GM19395 (cell line): ENCODE measurements around the gene TMEM52.

Source experiments
- ATAC-seq: cut with Tn5 transposase; IDR thresholded peaks from one replicate; pipeline ENCODE4 v1.9.1; 2021; ENCODE audit warnings: mild to moderate bottlenecking, moderate library complexity; ENCODE audit not compliant: unreplicated experiment

TMEM52 gene

DNA sequence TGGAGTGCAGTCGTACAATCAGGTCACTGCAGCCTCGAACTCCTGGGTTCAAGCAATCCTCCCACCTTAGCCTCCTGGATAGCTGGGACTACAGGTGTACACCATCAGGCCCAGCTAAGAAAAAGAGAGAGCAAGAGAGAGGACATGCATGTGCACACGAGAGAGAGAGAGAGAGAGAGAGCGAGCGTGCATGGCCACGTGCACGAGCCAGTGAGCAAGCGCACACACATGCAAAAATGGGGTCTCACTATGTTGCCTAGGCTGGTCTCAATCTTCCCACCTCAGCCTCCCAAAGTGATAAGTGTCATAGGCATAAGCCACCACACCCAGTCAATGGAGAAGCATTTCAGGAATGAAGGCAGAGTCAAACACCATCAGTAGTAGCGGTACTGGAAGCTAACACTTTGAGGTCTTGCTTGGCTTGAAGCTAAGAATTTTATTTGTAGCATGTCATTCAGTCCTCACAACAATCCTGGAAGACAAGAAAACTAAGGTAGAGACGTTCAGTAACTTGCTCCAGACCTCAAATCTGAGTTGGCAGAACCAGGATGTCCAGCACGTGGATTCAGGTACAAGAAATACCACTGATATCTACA, 42.6 kb downstream of the TMEM52 start:
- no peak for ATAC-seq

DNA sequence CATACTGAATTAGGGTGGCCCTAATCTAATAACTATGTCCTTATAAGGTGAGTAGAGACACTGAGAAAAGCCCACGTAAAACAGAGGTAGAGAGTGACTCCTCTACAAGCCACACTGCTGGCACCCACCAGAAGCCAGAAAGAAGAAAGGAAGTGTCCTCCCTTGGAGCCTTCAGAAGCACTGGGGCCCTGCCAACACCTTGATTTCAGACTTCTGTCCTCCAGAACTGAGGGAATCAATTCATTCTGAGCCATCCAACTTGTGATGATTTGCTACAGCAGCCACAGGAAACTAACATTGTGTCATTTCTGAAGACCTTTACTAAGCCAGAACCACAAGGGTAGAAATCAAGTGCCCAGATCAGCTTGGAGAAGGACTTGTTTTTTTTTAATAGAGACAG, 43.1 kb downstream of the TMEM52 start:
- no peak for ATAC-seq

DNA sequence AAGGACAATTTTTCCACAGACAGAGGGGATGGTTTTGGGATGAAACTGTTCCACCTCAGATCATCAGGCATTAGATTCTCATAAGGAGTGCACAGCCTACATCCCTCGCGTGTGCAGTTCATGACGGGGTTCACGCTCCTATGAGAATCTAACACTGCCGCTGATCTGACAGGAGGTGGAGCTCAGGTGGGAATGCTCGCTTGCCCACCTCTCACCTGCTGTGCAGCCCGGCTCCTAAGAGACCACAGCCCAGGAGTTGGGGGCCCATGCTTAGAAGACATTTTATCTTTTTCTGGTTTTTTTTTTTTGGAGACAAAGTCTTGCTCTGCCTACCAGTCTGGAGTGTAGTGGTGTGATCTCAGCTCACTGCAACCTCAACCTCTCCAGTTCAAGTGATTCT, 44.2 kb downstream of the TMEM52 start:
- no peak for ATAC-seq

DNA sequence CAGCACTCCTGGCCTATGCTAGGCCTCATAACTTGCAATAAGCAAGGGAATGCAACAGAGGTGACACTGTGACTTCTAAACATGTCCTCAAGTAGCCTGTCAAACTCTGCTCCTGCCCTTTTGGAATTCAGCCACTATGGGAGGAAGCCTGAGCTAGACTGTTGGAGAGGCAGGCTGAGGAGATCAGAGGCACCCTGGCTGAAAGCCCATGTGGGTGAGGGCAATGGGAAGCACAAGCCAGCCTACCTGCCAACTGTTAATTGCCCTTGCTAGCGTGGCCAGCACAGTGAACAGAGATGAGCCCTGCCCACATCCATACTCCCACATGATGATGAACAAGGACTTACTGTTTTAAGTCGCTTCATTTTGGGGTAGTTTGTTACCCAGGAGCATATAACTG, 45.9 kb downstream of the TMEM52 start:
- ATAC-seq = no peak

DNA sequence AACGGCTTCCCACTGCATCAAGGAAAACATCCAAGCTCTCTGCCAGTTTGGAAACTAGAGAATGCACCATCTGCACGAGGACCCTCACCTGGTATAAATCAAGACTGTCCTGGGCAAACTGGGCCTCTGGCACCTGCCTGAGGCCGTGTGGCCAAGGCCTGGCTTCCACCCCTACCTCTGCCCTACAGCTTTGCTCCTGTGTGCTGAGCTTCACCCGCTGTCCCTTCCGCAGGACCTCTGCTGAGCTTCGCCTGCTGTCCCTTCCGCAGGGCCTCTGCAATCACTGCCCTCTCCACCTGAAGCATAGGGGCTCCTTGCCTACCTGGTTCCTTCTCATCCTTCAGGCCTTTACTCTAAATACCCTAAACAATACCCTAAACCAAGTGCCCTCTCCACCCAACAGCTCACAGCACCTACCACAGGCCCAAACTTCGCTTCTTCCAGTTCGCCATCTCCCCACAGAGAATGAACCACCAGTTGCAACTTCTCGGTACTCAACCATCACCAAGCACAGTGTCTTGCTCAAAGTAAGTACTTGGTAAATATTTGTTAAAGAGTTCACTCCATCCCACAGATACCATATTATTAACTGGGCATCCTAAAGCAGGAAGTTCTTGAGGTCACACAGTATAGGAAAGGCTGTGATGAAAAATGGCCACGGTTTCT, 46.6 kb downstream of the TMEM52 start:
- no peak for ATAC-seq

DNA sequence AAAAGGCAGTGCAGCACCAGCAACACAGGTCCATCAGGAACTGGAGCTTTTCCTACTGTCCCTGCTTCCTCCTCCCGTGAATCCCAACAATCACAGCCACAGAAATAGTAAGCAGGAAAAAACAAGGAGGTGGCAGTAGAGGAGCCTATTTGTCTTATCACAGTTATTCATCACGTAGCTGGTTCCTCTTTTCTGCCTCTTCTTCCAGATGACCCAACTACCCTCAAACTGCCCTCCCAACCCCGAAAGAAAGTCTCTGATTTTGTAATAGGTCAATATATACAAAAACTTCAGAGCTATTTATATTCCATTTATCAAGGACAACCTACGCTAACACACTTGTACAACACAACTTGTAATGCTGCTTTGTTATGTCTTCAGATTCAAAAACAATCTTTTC, 49.6 kb downstream of the TMEM52 start:
- ATAC-seq = no peak
